HG02973 (cell line): ENCODE results near the gene ZDHHC5.

ENCODE experiments used
- ATAC-seq: cut with Tn5 transposase; IDR thresholded peaks from one replicate; pipeline ENCODE4 v1.9.1; 2021; ENCODE audit warnings: moderate library complexity; ENCODE audit not compliant: unreplicated experiment

The ZDHHC5 gene

DNA sequence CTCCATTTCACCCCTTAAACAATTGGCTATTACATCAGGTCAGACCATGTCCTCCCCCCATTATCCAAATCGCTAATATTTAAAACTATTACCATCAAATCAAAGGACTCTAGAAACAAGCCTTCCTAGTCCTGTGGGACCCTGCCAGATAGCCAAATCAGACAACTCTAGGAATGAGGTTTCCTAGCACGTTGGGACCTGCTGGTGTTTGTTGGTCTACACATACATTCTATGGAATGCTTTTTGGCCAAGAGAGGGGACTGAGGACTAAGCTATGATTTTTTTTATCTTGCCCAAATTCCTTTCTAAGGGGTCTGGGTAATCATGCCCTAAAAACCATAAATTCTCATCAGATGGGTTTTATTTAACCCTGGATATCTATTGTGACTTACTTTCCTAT, 59.3 kb downstream of the ZDHHC5 start:
- ATAC-seq, result no peak

DNA sequence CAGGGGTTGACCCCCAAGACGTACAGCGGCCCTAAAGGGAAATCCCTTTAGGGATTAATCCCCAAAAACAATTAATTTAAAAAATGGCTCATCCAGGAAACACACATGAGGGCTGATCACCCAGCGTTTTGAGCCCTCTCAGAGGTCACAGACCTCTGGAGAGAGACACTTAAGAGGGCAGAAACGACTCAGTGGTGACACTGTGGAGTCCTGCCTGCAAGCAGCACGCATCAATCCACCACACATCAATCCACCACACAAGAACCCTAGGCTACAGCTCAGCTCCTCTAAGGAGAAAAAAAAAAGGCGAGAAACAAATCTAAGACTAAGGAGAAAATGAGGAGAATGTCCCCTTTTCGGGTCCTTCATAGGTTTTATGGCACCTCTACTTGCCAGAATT, 60.9 kb downstream of the ZDHHC5 start:
- no peak for ATAC-seq

DNA sequence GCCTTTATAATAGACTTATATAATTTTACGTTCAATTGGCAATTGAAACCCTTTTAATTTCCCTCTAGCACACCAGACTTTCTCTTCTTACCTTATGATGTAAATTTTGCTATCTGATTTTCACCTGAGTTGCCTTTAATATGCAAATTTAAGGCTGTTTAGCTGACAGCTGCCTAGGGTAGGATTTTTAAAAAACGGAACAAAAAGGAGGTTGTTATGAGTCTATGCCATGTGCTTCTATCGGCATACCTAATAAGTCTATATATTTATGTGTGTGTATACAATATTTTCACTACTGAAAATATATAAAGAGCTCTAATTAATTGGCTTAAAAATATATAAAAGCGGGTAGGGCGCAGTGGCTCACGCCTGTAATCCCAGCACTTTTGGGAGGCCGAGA, 61.6 kb downstream of the ZDHHC5 start:
- ATAC-seq, result no peak

DNA sequence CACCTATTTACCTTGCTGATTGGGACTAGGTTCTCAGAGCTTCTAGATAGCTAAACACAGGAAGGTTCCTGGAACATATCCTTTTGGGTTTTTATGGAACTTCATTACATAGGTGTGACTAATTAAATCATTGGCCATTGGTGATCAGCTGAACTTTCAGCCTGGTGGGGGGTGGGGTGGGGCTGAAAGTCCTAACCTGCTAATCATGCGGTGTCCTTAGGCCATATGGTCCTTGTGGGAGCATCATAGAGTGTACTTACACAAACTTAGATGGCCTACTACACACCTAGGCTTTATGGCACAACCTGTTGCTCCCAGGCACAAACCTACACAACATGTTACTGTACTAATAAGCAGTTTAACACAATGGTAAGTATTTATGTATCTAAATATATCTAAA, 64.7 kb downstream of the ZDHHC5 start:
- no peak for ATAC-seq

DNA sequence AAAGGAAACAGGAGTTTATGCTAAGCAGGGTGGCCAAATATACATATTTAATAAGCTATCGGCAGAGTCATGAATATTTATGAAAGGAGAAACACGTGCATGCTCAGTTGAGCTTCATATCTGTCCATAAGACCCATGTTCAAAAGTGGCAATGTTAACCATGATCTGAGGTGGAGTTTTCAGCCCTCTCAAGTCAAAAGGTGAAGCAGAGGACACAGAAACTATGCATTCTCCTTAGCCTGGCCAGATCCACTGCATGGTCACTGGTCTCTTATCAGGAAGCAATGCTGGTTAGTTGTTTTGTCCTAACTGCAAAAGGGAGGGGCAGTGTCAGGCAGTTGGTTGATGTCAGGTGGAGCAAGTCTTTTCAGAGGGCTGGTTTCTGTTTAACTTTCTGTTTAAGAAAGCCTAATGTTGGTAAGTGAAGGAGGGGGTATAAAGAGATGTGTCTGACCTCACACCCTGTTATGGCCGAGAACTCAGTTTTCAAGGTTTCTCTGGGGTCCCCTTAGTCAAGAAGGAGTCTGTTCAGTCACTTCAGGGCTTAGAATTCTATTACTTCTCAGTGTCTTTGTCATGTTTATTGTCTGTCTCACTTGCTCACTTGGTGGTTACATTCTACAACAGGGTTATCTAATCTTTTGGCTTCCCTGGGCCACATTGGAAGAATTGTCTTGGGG, 67.8 kb downstream of the ZDHHC5 start:
- no peak for ATAC-seq

DNA sequence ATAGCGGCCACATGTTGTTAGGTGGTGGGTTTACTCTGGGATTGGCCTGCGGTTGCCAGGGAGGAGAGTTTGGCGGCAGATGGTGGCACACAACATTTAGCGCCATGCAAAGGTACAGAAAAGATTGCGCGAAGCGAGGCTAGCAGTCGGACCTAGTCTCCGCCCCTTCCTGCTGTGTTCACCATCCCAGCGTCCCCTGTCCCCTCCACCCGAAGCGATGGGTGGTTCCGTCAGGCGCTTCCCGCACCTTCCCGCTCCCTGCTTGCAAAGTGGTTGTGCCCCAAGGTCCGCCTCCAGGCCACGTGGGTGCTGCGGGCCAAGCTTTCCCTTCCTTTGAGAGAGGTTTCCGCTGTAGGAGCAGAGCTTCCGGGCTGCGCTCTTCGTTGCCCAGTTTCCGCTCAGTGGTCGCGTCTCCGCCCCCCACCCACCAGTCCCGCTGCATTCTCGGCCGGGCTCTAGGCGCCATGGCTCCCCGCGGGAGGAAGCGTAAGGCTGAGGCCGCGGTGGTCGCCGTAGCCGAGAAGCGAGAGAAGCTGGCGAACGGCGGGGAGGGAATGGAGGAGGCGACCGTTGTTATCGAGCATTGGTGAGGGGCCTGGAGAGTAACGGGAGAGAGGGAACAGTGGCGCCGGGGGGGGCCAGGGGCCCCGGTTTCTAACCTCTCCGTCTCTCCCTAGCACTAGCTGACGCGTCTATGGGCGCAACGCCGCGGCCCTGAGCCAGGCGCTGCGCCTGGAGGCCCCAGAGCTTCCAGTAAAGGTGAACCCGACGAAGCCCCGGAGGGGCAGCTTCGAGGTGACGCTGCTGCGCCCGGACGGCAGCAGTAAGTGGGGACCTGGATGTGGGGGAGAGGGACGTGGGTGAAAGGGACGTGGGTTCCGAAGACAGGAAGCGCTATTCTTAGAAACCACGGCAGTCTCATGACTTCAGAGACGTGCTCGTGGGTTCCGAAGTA, 73.5 kb downstream of the ZDHHC5 start, which contains the start of gene SELENOH:
Gene SELENOH (plus strand): TSS at position 360 of the 955 bp plus-strand sequence. CDS start 105 bp downstream, at position 465.
- peak; percentile 86 for ATAC-seq

DNA sequence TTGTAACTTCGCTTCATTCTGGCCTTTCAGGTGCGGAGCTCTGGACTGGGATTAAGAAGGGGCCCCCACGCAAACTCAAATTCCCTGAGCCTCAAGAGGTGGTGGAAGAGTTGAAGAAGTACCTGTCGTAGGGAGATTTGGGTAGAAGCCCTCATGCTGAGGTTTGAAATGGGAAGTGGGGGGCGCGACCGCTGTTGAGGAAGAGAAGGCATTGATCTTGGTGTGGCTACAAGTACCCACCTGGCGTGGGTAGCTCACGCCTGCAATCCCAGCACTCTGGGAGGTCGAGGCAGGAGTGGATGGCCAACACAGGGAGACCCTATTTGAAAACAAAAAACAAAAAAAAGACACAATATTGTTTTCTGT, 74.2 kb downstream of the ZDHHC5 start:
- ATAC-seq, result no peak

DNA sequence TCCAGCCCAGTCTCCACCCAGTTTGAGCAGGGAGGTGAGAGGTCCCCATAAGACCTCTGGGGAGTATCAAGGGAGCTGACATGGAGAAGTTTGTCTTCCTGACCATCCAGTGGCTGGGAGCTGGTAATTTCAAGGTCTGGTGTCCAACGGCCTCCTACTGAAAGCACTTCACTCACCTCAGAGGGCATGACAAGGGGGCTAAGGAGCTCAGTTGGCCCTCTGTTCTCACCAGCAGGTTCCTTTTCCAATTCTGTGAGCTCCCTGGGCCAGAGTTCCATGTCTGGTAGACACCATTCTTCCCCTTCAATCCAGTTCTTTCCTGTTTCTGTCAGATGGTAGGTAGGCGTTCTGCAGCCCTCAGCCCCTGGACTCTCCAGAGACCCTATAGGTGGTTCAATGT, 76.4 kb downstream of the ZDHHC5 start:
- no peak for ATAC-seq

DNA sequence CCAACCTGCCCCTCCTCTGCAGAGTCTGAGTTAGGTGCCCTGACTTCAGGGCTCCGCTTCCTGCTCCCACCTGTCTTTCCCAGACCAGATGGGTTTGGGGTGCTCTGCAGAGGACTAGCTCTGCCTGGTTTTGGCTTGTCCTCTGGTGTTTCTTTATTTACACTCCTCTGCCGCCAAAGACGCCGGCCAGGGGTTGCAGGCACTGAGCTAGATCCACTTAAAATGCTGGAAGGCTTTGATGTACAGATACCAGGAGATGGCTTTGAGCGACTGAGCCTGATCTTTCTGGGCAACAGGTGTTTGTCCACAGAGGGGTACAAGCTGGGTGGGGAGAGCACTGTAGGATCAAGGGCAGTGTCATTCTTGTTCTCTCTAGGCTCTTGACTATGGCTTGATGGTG, 77.3 kb downstream of the ZDHHC5 start:
- no peak for ATAC-seq

DNA sequence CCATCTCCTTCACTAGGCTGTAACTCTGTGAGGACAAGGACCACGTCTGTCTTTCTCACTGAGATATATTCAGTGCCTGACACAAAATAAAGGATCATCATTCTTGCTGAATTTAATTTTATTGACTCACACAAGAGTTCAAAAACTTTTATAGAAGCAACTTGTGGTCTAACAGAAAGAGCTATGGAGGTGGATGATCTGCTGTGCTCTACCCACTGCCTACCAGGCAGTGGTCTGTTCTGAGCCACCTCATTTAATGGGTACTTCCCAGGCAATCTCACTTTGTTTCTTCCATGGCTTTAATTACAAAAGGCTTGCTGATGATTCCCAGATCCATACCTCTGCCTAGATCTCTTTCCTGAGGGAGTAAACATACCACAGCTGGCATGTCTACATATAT, 79.0 kb downstream of the ZDHHC5 start:
- ATAC-seq, result no peak
